Fibroblast of peridontal ligament (primary cell): ENCODE results near the gene ZNF22.

Experiments used
- DNase-seq: peaks from one replicate; pipeline ENCODE4 v3.0.0-alpha.2; 2010; ENCODE audit errors: extremely low read depth

Gene ZNF22

DNA sequence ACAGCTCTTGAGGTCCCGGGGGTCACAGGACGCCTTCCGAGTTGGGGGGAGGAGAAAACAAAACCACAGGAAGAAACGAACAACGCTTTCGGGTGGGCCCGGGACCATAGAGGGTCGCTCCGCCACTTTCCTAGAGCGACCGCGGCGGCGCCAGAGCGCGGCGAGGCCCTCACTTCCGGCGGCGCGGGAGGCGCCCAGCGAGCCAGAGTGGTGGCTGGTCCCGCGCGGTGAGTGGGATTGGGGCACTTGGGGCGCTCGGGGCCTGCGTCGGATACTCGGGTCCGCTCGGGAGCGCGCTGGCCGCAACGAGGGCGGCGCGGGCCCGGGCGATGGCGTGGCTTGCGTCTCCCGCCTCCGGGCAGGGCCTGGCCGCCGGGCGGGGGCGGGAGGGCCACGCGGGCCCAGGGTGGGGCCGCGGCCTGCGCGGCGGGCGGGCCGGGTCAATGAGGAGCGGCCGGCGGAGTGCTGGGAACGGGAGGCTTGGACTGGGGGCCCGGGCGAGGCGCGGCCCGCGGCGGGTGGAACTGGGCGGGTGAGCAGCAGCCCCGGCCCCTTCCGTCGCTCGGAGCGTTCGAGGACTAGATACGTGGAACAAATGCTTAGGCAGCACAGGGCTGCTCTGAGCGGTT lies at the start of gene ZNF22:
ZNF22 (plus strand) TSS at position 172 of the 629 bp plus-strand sequence. CDS start 2,446 bp downstream, outside the sequence.
- DNase-seq = peak; percentile 55

DNA sequence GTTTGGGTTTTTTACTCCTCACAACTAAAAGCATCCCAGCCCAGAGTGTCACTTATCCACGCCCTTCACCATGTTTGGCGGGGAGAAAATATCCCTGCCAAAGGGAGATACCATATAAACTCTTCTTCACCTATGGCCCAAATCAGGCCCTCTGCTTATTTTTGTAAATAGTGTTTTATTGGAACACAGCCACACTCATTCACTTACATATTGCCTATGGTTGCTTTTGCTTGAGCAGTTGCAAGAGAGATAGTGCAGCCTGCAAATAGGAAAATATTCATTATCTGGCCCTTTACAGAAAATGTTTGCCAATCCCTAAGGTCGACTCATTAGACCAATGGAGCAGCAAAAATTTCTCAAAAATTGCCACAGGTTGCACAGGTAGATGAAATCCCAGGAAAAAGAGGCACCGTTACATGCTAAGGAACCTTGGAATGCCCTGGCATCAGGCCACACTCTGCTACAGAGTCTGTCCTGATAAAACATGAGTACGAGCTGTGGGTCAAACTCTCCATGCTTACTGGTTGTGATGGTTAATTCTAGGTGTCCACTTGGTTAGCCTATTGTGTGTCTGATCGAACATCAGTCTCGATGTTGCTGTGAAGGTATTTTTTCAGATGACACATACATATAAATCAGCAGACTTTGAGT lies 49.0 kb upstream of the ZNF22 start:
- no peak for DNase-seq

DNA sequence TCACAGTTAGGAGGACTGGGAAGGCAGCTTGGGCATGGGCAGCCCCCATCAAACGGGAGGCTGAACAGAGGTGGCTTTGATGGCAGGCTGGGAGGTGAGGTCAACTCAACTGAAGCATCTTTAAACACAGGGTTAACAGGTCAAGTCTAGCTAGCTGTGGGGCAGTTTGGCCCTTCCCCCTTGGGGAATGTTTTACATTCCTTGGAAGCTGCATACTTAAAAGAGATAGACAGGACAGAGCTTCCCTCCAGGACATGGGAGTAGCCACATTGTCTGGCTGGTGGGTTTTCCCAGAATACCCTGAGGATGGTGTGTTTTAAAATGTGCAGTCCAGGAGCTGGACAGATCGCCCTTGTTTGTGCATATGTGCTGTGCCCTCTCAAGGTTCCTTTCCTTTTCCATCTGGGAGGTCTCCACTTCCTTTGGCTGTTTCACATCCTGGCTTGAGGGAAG lies 47.9 kb upstream of the ZNF22 start:
- DNase-seq = no peak

DNA sequence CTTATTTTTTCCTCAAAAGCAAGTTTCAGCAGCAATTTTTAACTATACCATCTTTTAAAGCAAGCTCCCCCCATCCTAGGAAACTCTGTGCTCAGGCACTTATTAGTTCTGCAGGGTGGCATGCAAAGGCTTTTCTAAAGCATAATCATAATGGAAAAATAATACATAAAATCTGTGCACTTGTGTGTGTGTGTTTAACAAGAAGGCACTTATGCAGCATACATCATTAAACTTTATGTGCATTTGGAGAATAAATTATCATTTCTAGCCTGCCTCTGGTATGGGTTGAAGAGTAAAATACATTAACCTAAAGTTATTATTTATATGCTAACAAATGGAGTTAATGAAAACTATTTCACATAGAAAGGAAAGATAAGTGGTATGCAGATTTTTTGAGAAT lies 46.7 kb upstream of the ZNF22 start:
- DNase-seq = no peak

DNA sequence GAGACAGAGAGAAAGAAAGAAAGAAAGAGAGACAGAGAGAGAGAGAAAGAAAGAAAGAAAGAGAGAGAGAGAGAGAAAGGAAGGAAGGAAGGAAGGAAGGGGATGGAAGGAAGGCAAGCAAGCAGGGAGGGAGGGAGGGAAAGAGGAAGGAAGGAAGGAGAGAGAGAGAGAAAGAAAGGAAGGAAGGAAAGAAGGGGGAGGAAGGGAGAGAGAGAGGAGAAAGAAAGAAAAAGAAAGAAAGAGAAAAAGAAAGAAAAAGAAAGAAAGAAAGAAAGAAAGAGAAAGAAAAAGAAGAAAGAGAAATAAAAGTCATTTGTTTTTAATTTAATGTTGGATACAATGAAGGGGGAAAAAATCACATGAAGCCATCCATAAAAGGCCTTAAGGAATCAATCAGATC lies 45.8 kb upstream of the ZNF22 start:
- DNase-seq = no peak

DNA sequence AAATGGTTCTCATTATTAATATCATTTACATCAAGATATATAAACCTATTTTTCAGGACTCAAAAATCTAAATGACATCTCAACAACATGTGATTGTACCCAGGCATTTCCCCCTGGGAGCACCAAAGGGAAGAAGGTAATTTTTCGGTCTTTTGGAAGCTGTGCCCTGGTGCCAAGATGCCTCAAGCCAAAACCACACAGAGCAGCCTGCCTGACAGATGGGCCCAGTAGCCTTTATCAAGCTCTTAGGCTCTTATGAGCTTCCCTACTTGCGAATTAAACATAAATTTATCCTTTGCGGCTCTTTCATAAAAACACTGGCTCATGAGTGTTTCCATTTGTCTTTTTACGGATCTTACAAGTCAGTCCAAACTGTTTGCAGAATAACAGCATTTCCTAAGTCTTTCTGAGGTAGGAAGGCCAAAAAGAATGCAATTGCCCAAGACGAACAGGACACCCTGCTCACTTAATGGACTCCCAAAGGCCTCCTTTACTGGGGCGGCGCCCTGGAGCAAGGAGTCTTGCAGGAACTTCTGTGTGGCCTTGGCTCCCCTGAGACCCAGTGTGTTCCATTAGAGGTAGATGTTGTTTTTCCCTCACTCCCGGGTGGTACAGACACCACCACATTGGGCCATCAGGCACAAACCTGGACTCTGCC lies 45.2 kb upstream of the ZNF22 start:
- no peak for DNase-seq

GRCh38 chr10:44956226-44956625 lies 44.5 kb upstream of the ZNF22 start:
- DNase-seq = no peak

- no peak for DNase-seq
Measured at GRCh38 chr10:44956717-44957706, 43.7 kb upstream of the ZNF22 start.

GRCh38 chr10:44958196-44958897 lies 42.4 kb upstream of the ZNF22 start:
- DNase-seq = peak; percentile 32

DNA sequence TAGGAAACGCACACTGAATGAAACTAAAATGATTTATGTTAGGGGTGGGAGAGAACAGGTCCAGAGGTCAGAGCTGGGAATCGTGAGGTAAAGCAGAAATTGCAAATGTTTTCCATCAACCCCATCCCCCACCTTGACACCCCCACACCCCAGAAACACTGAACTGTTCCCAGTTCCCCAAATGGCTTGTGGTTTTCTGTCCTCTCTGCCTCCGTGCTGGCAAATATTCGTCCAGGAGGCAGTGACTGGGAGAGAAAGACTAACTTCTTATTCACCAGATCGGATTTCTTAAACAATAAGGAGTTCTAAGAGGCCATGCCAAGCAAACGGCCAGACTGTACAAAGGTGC lies 41.9 kb upstream of the ZNF22 start:
- no peak for DNase-seq

DNA sequence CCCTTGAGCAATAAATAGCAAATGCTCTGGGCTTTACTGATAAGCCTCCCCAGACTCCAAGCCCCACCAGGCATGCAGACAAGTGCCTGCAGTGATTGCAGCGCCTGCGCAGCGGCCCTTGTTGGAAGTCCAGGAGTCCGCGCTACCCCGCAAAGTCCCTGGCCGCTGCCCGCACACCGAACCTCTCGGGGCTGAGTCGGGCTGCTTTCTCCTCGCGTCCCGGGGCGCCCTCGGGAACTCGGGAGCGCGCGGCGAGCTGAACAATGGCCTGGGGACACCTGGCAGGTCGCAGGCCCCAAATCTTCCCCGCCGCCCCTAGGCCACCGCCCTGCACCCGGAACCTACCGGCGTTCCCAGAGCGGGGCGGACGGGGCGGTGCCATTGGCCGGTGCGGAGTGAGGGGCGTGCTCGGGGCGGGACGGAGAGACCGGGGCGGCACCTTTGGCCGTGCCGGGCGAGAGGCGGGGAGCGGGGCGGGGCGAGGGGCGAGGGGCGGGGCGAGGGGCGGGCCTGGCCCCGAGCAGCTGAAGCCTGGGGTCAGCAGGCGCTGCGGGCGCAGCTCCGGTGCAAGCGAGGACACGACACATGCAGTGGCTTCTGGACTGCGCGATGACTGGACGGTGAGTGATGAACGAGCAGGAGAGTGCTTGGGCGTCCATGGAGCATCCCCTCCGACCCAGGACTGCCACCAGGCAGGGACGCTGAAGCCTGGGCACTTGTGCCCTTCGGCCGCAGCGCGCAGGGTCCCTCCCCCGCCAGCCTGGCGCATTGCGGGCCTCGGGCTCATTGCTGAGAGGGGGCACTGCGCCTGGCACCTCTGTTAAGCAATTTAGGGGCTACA lies 41.3 kb upstream of the ZNF22 start, which contains the start of gene RASSF4:
RASSF4 (plus strand) TSS at position 556 of the 841 bp plus-strand sequence. CDS start 10,401 bp downstream, outside the sequence.
- DNase-seq = peak; percentile 64

DNA sequence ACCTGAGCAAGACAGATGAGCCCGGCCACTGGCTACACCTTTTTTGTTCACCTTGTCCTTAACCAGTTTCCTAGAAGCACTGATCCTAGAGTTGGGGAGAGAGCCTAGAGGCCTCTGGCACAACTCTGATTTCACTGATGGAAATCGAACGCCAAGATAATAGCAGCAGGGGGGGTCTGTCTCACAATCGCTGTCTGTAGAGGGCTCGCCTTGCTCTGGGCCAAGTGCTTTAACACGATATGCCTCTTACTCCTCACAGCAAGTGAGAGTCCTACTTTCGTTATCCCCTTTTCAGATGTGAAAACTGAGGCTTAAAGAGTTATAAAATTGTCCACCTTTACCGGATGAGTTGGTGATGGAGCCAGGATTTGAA lies 40.6 kb upstream of the ZNF22 start:
- DNase-seq = no peak

- DNase-seq = no peak
Measured at GRCh38 chr10:44960482-44961229, 40.1 kb upstream of the ZNF22 start.

GRCh38 chr10:44961230-44961571 lies 39.5 kb upstream of the ZNF22 start:
- DNase-seq = no peak

DNA sequence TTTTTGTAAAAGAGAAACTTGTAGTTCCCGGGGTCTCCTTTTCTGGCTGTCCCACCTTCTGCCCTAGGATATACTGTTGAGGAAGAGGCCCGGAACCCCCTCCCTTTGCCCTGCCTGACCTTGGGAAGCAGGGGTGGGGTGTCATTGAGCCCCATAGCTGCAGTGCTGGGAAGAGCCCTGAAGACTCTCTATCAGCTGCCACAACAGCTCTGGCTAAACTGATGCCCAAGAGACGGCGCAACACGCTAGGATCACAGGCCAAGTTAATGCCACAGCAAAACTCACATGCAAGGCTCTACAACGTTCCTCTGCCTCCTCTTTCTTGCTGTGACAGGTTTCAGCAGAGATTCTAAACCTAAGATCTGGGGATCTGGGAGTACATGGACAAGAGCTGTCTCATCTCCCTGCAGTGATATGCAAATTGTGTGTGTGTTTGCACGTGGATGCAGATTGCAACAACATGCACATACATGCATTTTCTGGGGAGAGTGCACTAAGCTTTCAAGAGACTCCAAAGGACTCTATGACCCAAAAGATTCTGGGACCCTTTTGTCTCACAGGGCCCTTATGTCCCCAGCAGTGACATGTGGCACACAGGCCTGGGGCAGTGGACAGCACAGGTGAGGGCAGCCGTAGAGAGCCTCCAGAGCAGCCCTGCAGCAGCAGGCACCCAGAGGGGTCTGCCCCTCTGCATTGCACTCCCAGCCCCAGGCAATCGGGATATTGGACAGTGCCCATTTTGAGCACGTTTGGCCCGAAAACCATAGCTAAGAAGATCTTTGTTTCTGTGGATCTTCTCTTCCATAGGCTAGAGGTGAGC lies 38.6 kb upstream of the ZNF22 start:
- DNase-seq = no peak

DNA sequence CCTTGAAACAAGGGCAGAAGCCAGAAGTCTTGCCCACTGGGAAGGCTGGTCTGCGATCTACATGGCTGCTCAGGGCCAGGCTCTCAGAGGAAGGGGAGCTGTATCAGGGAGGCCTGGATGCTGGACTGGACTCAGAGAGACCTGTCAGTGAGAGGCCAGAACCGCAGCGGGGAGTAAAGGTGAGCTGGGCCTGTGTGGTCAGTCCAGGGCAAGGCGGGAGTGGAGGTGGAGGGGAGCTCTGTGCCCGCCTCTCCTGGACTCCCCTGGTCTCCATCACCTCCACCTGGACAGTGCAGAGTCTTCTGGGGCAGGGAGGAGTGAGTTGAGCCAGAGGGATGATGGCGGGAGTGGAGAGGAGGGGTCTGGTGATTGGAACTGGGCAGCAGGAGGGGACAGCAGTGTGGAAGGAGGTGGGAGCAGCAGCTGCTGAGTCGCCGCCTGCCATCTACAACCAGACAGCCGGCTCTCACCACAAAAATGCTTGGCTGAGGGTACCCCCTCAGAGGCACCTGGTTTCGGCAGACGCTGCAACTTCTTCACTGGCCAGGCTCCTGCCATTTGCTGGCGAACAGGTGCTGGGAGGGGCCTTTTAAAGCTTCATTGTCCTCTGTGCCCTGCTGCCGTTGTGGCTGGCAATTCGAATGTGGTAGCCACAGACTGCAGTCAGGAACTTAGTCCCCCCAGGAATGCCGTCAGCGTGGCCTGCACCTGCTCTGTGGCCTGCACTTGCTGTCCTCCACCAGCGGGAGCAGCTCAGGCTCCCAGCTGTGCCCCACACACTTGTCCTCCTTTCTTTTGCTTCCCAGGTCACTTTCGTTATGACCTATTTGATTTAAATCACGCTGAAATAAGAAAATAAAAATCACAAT lies 37.6 kb upstream of the ZNF22 start:
- DNase-seq = no peak

DNA sequence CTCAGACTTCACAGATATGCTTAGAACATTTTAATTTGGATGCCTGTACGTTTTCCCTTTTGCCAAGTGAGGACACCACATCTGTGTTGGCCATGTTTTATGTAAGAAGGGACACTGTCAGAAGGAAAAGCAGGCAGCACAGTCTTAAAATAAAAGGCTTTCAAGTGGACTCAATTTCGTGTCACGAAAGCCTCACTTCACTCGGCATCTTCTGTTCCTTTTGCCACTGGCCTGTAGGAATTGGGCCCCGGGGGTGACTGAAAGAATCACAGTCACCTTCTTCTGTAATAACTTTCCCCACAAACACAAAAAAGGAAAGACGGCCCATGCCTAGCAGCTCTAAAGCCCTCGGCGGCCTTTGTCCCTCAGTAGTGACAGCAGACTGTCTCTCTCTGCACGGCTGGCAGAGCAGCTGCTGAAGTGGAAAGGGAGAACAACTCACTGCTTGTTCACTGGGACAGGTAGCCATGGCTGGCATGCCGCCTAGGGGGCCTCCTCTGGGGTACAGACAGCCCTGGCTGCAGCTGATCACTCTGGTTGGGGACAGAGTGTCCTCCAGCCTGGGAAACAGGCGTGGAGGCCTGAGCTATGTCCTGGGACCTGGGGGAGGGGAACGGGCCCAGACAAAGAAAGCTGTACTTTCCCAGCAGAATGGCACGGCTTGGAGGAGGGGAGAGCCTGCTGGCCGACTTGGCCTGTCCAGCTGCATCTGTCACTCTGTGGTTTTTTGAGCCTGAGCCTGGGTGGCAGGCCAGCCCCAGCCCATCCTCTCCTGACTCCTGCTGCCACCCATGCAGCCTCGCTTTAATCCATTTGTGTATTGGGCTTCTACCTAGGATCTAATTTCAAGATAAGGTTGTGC lies 36.7 kb upstream of the ZNF22 start:
- no peak for DNase-seq
